KMS-11 (cell line): ENCODE measurements around the gene LRRC15.

ENCODE experiments used
- H2AFZ ChIP-seq: fragments of 200-600 bp; sonication (generic); 2 replicates; pipeline ENCODE4 v1.6.1; 2016; ENCODE audit warnings: antibody characterized with exemption, mixed run types, low read depth
- H3K27ac ChIP-seq: fragments of 200-600 bp; sonication (generic); 2 replicates; pipeline ENCODE4 v1.6.1; 2016; ENCODE audit warnings: mild to moderate bottlenecking, mixed run types
- H3K27me3 ChIP-seq: fragments of 200-600 bp; sonication (generic); 2 replicates; pipeline ENCODE4 v1.6.1; 2017; ENCODE audit warnings: mild to moderate bottlenecking, low read depth, mixed run types, moderate library complexity; ENCODE audit not compliant: insufficient read depth
- H3K36me3 ChIP-seq: fragments of 200-600 bp; sonication (generic); 2 replicates; pipeline ENCODE4 v1.6.1; 2017; ENCODE audit warnings: mild to moderate bottlenecking, mixed run types; ENCODE audit not compliant: insufficient read depth
- H3K4me1 ChIP-seq: fragments of 200-600 bp; sonication (generic); 2 replicates; pipeline ENCODE4 v1.6.1; 2016; ENCODE audit warnings: mild to moderate bottlenecking, low read depth, mixed run types; ENCODE audit not compliant: poor library complexity, severe bottlenecking
- H3K4me2 ChIP-seq: fragments of 200-600 bp; sonication (generic); 2 replicates; pipeline ENCODE4 v1.7.0; 2016; ENCODE audit warnings: mild to moderate bottlenecking, mixed run types
- H3K4me3 ChIP-seq: fragments of 200-600 bp; sonication (generic); IDR thresholded peaks from 2 replicates; pipeline ENCODE4 v1.6.1; 2017; ENCODE audit warnings: low read depth, low read length, mixed read lengths; ENCODE audit not compliant: insufficient read depth
- H3K79me2 ChIP-seq: fragments of 200-600 bp; sonication (generic); 2 replicates; pipeline ENCODE4 v1.6.1; 2016; ENCODE audit warnings: low read depth, mixed run types; ENCODE audit not compliant: insufficient read depth
- H3K9ac ChIP-seq: fragments of 200-600 bp; sonication (generic); 2 replicates; pipeline ENCODE4 v1.6.1; 2016; ENCODE audit warnings: mild to moderate bottlenecking, mixed run types
- H4K20me1 ChIP-seq: fragments of 200-600 bp; sonication (generic); 2 replicates; pipeline ENCODE4 v1.6.1; 2016; ENCODE audit warnings: mild to moderate bottlenecking, mixed run types; ENCODE audit not compliant: insufficient read depth
- CTCF ChIP-seq: fragments of 200-600 bp; sonication (generic); conservative IDR thresholded peaks from 2 replicates; pipeline ENCODE4 v1.6.1; 2017; ENCODE audit warnings: low read depth, mild to moderate bottlenecking, antibody characterized with exemption, low read length, moderate library complexity, mixed read lengths

Gene LRRC15

GRCh38 chr3:194351952-194352536 is 17.5 kb downstream of the LRRC15 start:
- Histone ChIP-seq H3K4me3 (no peak overlapping the region), H3K27me3 (no peaks in the 10 kb centered on the region), H3K4me1 (peaks cover 19% of the 10 kb centered on the region), H3K36me3 (no peaks in the 10 kb centered on the region), H4K20me1 (no peaks in the 10 kb centered on the region), H3K4me2 (no peak overlapping the region), H3K79me2 (no peaks in the 10 kb centered on the region), H3K27ac (no peak overlapping the region), H2AFZ (no peak overlapping the region), H3K9ac (no peak overlapping the region)
- no peak for TF ChIP-seq CTCF

GRCh38 chr3:194351080-194351672 is 18.4 kb downstream of the LRRC15 start, which contains the start of gene CPN2:
Gene CPN2 (minus strand): TSS chr3:194351328. CDS start chr3:194342702, 8,626 bp downstream.
- no peak within 1 kb of the TSS; the same call in 1 of the 2 replicates for H3K9ac ChIP-seq
- H3K4me2 ChIP-seq: peak within 1 kb of the TSS; percentile 63
- H4K20me1 ChIP-seq: no peaks in the 10 kb centered on the region
- TF ChIP-seq CTCF: no peak
- peak within 1 kb of the TSS; percentile 77 for H2AFZ ChIP-seq
- H3K27me3 ChIP-seq: no peaks in the 10 kb centered on the region
- no peaks in the 10 kb centered on the region for H3K79me2 ChIP-seq
- H3K27ac ChIP-seq: peak within 1 kb of the TSS; percentile 55
- no peaks in the 10 kb centered on the region for H3K36me3 ChIP-seq
- peaks cover 19% of the 10 kb centered on the region for H3K4me1 ChIP-seq
- no peak within 1 kb of the TSS for H3K4me3 ChIP-seq

GRCh38 chr3:194350726-194351071 is 18.8 kb downstream of the LRRC15 start:
- H2AFZ ChIP-seq: peak overlapping the region; percentile 77; the same call in 1 of the 2 replicates
- H3K4me3 ChIP-seq: no peak overlapping the region
- H3K27ac ChIP-seq: peak overlapping the region; percentile 55

GRCh38 chr3:194348354-194348753 is 21.2 kb downstream of the LRRC15 start:
- Histone ChIP-seq H3K4me2 (no peak overlapping the region), H4K20me1 (no peaks in the 10 kb centered on the region)

More at GRCh38 chr3:194350726-194351071, 18.8 kb downstream of the LRRC15 start:
- no peaks in the 10 kb centered on the region for H4K20me1 ChIP-seq
- peaks cover 19% of the 10 kb centered on the region for H3K4me1 ChIP-seq
- H3K36me3 ChIP-seq: no peaks in the 10 kb centered on the region
- H3K9ac ChIP-seq: no peak overlapping the region
- no peaks in the 10 kb centered on the region for H3K79me2 ChIP-seq
- no peaks in the 10 kb centered on the region for H3K27me3 ChIP-seq
- TF ChIP-seq CTCF: no peak; the same call in 1 of the 2 replicates
- H3K4me2 ChIP-seq: peak overlapping the region; percentile 63; the same call in 1 of the 2 replicates

More at GRCh38 chr3:194348354-194348753, 21.2 kb downstream of the LRRC15 start:
- H3K27me3 ChIP-seq: no peaks in the 10 kb centered on the region
- H3K79me2 ChIP-seq: no peaks in the 10 kb centered on the region
- no peak overlapping the region for H2AFZ ChIP-seq
- no peak overlapping the region for H3K27ac ChIP-seq
- TF ChIP-seq CTCF: no peak
- no peaks in the 10 kb centered on the region for H3K36me3 ChIP-seq
- H3K4me3 ChIP-seq: no peak overlapping the region
- no peak overlapping the region for H3K9ac ChIP-seq
- H3K4me1 ChIP-seq: peaks cover 19% of the 10 kb centered on the region
